SJCRH30 (cell line): ENCODE data around the gene ARHGEF9. TPM values are rescaled to one million over a fixed set of nuclear protein-coding genes. Genes with fewer than 3 reads are reported as not detected.
A peak's percentile ranks its signal among the peaks of the same experiment; 100 is the strongest.
"Not testable (repeated sequence)": the region's sequence is repeated elsewhere in the genome, so short reads cannot be mapped to it uniquely, and the experiment has no call there.

Experiments
- DNase-seq, 2 experiments: peaks; one replicate each; pipeline ENCODE4 v3.0.0-alpha.2; 2015 to 2020
- H3K27ac ChIP-seq: fragments of 250-450 bp; sonication (Bioruptor Pico); 2 replicates; pipeline ENCODE4 v1.5.1; 2020; ENCODE audit warnings: mild to moderate bottlenecking, moderate library complexity
- H3K27me3 ChIP-seq: fragments of 250-450 bp; sonication (Bioruptor Pico); 2 replicates; pipeline ENCODE4 v1.5.1; 2020; ENCODE audit warnings: mild to moderate bottlenecking, moderate library complexity
- H3K36me3 ChIP-seq: fragments of 250-450 bp; sonication (Bioruptor Pico); 2 replicates; pipeline ENCODE4 v1.5.1; 2020; ENCODE audit warnings: mild to moderate bottlenecking, moderate library complexity
- H3K4me1 ChIP-seq: fragments of 250-450 bp; sonication (Bioruptor Pico); 2 replicates; pipeline ENCODE4 v1.5.1; 2020; ENCODE audit warnings: mild to moderate bottlenecking, moderate library complexity
- H3K4me3 ChIP-seq: fragments of 250-450 bp; sonication (Bioruptor Pico); 2 replicates; pipeline ENCODE4 v1.5.1; 2020; ENCODE audit warnings: mild to moderate bottlenecking, moderate library complexity
- H3K9me3 ChIP-seq: fragments of 250-450 bp; sonication (Bioruptor Pico); replicated peaks from 2 replicates; pipeline ENCODE4 v1.5.1; 2020; ENCODE audit warnings: mild to moderate bottlenecking, moderate library complexity
- total RNA-seq: library from RNA; depleted of rRNA; stranded (reverse); fragments of >200 nt; shearing (Covaris generic); gene quantifications from 2 replicates; pipeline ENCODE4 v1.2.3, GENCODE V29; 2014

ARHGEF9 gene
- total RNA-seq, 1 experiment from 2014 or later = 47.9 TPM

DNA sequence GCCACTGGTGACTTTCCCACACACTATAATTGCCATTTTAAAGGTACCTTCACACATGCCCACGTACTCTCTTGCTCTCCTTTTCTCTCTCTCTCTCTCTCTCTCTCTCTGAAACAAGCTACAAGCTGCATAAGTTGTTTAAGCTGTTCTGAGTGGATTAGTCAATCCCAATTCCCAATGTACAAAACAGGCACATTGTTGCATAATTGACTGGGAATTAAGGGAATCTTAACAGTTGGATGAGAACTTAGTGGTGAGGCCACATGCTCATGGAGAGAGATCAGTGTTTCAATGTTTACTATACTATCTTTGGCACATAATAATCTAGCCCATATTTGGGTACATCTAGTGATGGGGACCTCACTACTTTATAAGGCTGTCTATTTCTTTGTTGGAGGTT is 123.3 kb downstream of the ARHGEF9 start:
- no peaks in the 10 kb centered on the region for H3K27me3 ChIP-seq
- no peaks in the 10 kb centered on the region for H3K9me3 ChIP-seq
- H3K4me3 ChIP-seq = no peak overlapping the region
- peaks cover 19% of the 10 kb centered on the region; the same call in 1 of the 2 replicates for H3K36me3 ChIP-seq
- DNase-seq = no peak
- H3K27ac ChIP-seq = no peak overlapping the region
- no peaks in the 10 kb centered on the region for H3K4me1 ChIP-seq

DNA sequence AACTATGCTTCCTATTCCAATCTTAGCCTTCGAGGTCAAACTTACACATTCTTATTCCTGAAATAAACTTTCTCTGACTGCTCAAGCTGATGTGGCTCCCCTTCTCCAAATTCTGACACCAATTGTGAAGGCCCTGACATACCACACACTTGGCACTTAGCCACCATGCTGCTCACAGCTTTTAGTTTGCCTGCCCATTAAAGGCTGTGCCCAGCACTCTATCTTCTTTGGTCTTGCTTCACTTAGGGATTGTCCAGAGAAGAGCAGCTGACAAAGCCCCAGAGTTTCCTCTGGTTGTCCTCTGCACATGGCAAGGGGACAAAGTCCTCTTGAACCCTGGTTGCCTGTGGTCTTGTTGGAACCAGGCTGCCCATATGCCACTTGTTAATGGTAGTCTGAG is 126.1 kb downstream of the ARHGEF9 start:
- no peaks in the 10 kb centered on the region for H3K9me3 ChIP-seq
- DNase-seq = peak in 1 of 2 experiments; percentile 5
- no peak overlapping the region for H3K27ac ChIP-seq
- no peaks in the 10 kb centered on the region for H3K27me3 ChIP-seq
- peaks cover 23% of the 10 kb centered on the region for H3K36me3 ChIP-seq
- no peaks in the 10 kb centered on the region for H3K4me1 ChIP-seq
- no peak overlapping the region for H3K4me3 ChIP-seq

DNA sequence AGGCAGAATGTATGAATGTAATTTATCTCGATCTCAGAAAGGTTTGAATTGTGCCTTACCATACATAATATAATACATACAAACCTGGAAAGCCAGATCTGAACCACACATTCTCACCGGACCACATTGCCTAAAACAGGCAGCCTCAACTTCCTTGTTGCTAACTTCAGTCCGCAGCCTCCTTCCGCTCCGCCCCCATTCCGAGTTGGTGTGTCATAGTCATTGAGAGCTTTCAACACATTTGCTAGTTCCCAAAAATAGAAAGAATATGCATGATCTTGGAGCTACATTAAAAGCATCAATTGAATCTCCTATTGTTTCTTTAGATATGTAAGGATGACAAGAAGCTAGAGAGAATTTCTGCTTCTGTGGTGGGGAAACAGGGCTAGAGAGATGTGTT is 127.2 kb downstream of the ARHGEF9 start:
- no peak for DNase-seq
- Histone ChIP-seq H3K4me3 (no peak overlapping the region), H3K4me1 (no peaks in the 10 kb centered on the region), H3K27me3 (no peaks in the 10 kb centered on the region), H3K36me3 (peaks cover 23% of the 10 kb centered on the region), H3K27ac (no peak overlapping the region), H3K9me3 (no peaks in the 10 kb centered on the region)

DNA sequence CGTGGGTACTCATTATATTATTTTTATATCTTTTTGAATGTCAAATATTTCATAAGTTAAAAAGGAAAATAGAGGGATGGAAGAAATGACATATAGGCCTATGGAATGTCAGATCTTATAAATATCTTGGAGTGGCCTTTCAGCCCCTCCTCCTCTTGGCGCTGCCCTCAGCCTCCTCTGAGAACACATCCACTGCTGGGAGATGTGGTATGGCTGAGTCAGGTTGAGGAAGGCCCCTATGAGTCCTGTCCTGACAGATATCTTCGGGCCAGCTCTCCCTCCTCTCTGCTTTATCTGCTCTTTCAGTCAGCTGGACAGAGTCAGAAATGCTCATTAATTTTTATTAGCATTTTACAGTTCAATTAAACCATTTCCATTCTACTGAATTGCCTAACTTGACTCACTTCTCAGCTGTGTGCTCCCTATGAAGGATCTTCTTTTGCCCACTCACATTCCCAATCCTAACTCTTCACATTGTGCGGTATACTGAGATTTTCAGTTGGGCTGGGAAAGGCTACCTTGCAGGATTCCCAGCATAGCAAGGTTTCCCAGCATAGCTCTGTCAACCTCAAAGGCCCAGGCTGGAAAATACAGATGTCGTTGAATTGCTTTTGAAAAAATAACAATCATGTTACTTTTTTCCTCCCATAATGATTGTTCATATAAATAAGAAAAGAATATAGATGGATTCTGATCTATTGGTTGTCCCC is 128.0 kb downstream of the ARHGEF9 start:
- H3K27ac ChIP-seq = no peak overlapping the region
- H3K36me3 ChIP-seq = peaks cover 22% of the 10 kb centered on the region
- no peaks in the 10 kb centered on the region for H3K9me3 ChIP-seq
- no peaks in the 10 kb centered on the region for H3K27me3 ChIP-seq
- no peak overlapping the region for H3K4me3 ChIP-seq
- DNase-seq = no peak
- H3K4me1 ChIP-seq = no peaks in the 10 kb centered on the region

DNA sequence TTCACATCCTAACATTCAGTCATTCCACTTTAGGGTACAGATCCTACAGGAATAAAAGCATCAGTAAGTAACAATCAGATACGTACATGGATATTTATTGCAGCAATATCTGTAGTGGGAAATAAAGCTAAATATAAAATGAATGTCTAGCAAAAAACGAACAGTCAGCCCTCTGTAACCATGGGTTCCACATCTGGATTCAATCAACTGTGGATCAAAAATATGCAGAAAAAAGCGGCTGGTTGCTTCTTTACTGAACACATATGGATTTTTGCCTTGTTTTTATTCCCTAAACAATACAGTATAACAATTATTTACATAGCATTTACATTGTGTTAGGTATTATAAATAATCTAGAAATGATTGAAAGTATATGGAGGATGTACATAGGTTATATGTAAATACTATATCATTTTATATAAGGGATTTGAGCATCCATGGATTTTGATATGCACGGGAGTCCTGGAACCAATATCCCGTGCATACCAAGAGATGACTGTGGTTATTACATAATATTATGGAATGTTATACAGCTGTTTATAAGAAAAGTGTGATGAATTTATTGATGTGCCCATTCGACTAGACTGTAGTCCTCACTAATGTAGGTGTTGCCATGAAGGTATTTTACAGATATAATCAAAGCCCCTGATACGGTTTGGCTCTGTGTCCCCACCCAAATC is 132.8 kb downstream of the ARHGEF9 start:
- Histone ChIP-seq H3K27me3 (no peaks in the 10 kb centered on the region), H3K9me3 (no peaks in the 10 kb centered on the region), H3K4me1 (no peaks in the 10 kb centered on the region), H3K4me3 (no peak overlapping the region), H3K36me3 (peaks cover 9% of the 10 kb centered on the region), H3K27ac (no peak overlapping the region)
- DNase-seq = no peak

DNA sequence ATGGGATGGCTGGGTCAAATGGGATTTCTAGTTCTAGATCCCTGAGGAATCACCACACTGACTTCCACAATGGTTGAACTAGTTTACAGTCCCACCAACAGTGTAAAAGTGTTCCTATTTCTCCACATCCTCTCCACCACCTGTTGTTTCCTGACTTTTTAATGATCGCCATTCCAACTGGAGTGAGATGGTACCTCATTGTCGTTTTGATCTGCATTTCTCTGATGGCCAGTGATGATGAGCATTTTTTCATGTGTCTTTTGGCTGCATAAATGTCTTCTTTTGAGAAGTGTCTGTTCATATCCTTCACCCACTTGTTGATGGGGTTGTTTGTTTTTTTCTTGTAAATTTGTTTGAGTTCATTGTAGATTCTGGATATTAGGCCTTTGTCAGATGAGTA is 139.3 kb downstream of the ARHGEF9 start:
- H3K4me3 ChIP-seq, DNase-seq, H3K4me1 ChIP-seq, H3K27ac ChIP-seq, H3K27me3 ChIP-seq, H3K9me3 ChIP-seq, H3K36me3 ChIP-seq: not testable (repeated sequence)

DNA sequence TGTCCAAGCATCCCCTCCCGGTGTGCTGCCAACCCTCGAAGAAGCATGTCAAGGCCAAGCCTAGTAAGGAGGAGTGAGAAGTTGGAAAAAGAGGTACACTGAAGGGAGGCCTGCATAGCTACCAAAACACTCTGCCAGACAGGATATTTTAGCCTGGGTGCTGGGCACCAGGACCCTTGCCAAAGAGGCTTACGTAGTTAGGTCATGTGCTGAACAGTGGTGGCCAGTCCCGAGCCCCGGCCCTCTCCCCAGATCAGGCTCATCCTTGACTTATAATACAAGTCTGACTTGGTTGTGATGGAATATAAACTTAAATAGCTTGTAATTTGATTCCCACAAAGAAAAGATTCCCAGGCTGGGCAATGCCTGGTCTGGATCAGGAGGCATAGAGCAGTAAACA is 149.3 kb downstream of the ARHGEF9 start:
- Histone ChIP-seq H3K27me3 (no peaks in the 10 kb centered on the region), H3K27ac (no peak overlapping the region), H3K4me1 (no peaks in the 10 kb centered on the region), H3K9me3 (no peaks in the 10 kb centered on the region), H3K36me3 (peaks cover 4% of the 10 kb centered on the region), H3K4me3 (no peak overlapping the region)
- no peak for DNase-seq

DNA sequence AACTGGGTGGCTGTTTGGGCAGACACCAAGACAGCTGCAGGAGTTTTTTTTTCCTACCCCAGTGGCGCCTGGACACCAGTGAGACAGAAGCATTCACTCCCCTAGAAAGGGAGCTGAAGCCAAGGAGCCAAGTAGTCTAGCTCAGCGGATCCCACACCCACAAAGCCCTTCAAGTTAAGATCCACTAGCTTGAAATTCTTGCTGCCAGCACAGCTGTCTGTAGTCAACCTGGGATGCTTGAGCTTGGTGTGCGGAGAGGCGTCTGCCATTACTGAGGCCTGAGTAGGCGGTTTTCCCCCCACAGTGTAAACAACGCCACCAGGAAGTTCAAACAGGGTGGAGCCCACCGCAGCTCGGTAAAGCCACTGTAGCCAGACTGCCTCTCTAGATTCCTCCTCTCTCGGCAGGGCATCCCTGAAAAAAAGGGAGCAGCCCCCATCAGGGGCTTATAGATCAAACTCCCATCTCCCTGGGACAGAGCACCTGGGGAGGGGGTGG is 171.4 kb downstream of the ARHGEF9 start:
- Histone ChIP-seq H3K9me3 (no peaks in the 10 kb centered on the region), H3K4me3 (peak overlapping the region; percentile 49), H3K27me3 (no peaks in the 10 kb centered on the region), H3K4me1 (no peaks in the 10 kb centered on the region), H3K27ac (peak overlapping the region; percentile 63), H3K36me3 (no peaks in the 10 kb centered on the region)
- peak; percentile 58 to 59 for DNase-seq

DNA sequence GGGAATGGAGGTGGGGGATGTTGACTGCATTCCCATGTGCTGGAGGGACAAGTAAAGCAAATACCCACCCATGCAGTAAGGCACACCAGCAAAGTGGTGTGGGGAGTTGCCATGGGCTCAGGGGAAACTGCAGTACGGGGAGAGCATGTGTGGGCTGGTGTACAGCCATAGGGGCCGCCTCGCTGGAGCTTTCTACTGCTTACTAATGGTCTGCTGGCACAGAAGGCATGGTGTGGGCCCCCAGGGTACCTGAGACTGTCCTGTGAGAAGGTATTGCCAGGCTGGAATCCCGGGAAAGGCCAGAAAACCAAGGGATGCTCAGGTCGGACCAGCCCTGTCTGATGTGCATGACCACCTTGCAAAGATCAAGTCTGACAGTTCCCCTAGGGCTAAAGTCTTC is 199.1 kb downstream of the ARHGEF9 start:
- DNase-seq = no peak
- no peak overlapping the region for H3K27ac ChIP-seq

More for the DNA sequence above, 199.1 kb downstream of the ARHGEF9 start:
- H3K9me3 ChIP-seq = no peaks in the 10 kb centered on the region
- no peak overlapping the region for H3K4me3 ChIP-seq
- H3K36me3 ChIP-seq = no peaks in the 10 kb centered on the region
- H3K4me1 ChIP-seq = no peaks in the 10 kb centered on the region
- H3K27me3 ChIP-seq = no peaks in the 10 kb centered on the region
